ENCODE data around the gene LAD1.

- TF ChIP-seq ARID1B (IDR thresholded peaks at IDR 0.05) (no peak), ZBTB43 (CRISPR knock-in tag; IDR thresholded peaks at IDR 0.05) (no peak), SAFB (IDR thresholded peaks at IDR 0.05; ENCODE audit: borderline replicate concordance, low read depth, low read length) (no peak), CTCF (IDR thresholded peaks at IDR 0.05 in 2 of 3, conservative IDR thresholded peaks at IDR 0.05 in 1 of 3; ENCODE audit: insufficient read depth in 2 of 3, low read depth in 1 of 3, low read length in 3 of 3) (no peak), RNF2 (IDR thresholded peaks at IDR 0.05) (no peak), ZBTB33 (CRISPR knock-in tag; IDR thresholded peaks at IDR 0.05) (no peak), DNMT1 (IDR thresholded peaks at IDR 0.05) (no peak), RFX1 (IDR thresholded peaks at IDR 0.05) (no peak), TSHZ1 (CRISPR knock-in tag; IDR thresholded peaks at IDR 0.05) (no peak), POLR2A (conservative IDR thresholded peaks at IDR 0.05) (no peak), MEF2A (IDR thresholded peaks at IDR 0.05; ENCODE audit: control insufficient read depth, low read depth, low read length) (no peak), ZNF644 (tag; IDR thresholded peaks at IDR 0.05; ENCODE audit: low read depth) (no peak), EZH2 (IDR thresholded peaks at IDR 0.05; ENCODE audit: borderline replicate concordance, low read depth, low read length) (no peak), ATF3 (IDR thresholded peaks at IDR 0.05) (no peak), ATF3 (CRISPR knock-in tag; conservative IDR thresholded peaks at IDR 0.05) (no peak)
Measured at GRCh38 chr1:201399352-201400126, 415 bp upstream of the LAD1 start.

All from K562 (cell line).